Kidney (tissue), 14 donors: Measurements from ENCODE around the gene CARMIL3. TPM values are rescaled to one million over a fixed set of nuclear protein-coding genes. Genes with fewer than 3 reads are reported as not detected.
A peak's percentile ranks its signal among the peaks of the same experiment; 100 is the strongest.
"Not testable (repeated sequence)": the region's sequence is repeated elsewhere in the genome, so short reads cannot be mapped to it uniquely, and the experiment has no call there.

Source experiments
- DNase-seq, 5 donors: peaks; one replicate each; pipeline ENCODE4 v3.0.0-alpha.2; 2013 to 2020
- FAIRE-seq: peaks from 2 replicates; lab custom pipeline; 2012; peaks lifted over from hg19 to GRCh38; lab: Jason Lieb, UNC
- H3K27ac ChIP-seq, 2 donors: one replicate each; pipeline ENCODE4 v1.7.0; 2013; ENCODE audit warnings: low read depth in 2 of 2, low read length in 2 of 2, inconsistent platforms in 1 of 2
- H3K27me3 ChIP-seq: one replicate; pipeline ENCODE4 v1.7.1; 2013; ENCODE audit warnings: low read length, inconsistent platforms; ENCODE audit not compliant: control insufficient read depth, insufficient read depth
- H3K36me3 ChIP-seq, 3 donors: one replicate each; pipeline versions ENCODE4 v1.7.0 to v1.7.1; 2013; ENCODE audit warnings: low read length in 3 of 3, control low read depth in 1 of 3, inconsistent platforms in 1 of 3; ENCODE audit not compliant: insufficient read depth in 3 of 3, control insufficient read depth in 2 of 3
- H3K4me1 ChIP-seq, 3 donors: one replicate each; pipeline versions ENCODE4 v1.7.0 to v1.7.1; 2013; ENCODE audit warnings: low read length in 3 of 3, inconsistent platforms in 1 of 3, low read depth in 1 of 3; ENCODE audit not compliant: control insufficient read depth in 2 of 3, insufficient read depth in 2 of 3
- H3K4me3 ChIP-seq, 3 donors: one replicate each; pipeline versions ENCODE4 v1.7.0 to v1.8.1; 2013; ENCODE audit warnings: low read length in 3 of 3, control low read depth in 1 of 3, inconsistent platforms in 1 of 3
- H3K9ac ChIP-seq, 3 donors: one replicate each; pipeline versions ENCODE4 v1.7.0 to v1.7.1; 2013; ENCODE audit warnings: low read length in 3 of 3, control low read depth in 1 of 3, inconsistent platforms in 1 of 3
- H3K9me3 ChIP-seq, 3 donors: one replicate each; pipeline versions ENCODE4 v1.7.0 to v1.7.1; 2013; ENCODE audit warnings: low read length in 3 of 3, control low read depth in 1 of 3, inconsistent platforms in 1 of 3; ENCODE audit not compliant: control insufficient read depth in 2 of 3, insufficient read depth in 1 of 3
- CTCF ChIP-seq: IDR thresholded peaks from 3 replicates; pipeline ENCODE4 v1.5.1; 2012; ENCODE audit warnings: mild to moderate bottlenecking, moderate library complexity, borderline replicate concordance; ENCODE audit not compliant: insufficient read depth; ENCODE audit errors: extremely low read depth
- intact Hi-C: fragments of 100-400 bp; cut with DNase I; formaldehyde crosslinking; loops from one replicate; pipeline ENCODE4 v1.11.1; 2022
- polyA plus RNA-seq: library from polyadenylated mRNA; stranded (reverse); fragments of 350-450 nt; fragmentation: Illumina TruSeq; extraction: RNeasy Lipid Tissue Mini Kit (QIAGEN cat#74804); gene quantifications from one replicate; pipeline ENCODE4 v1.2.3, GENCODE V29; 2014; ENCODE audit warnings: low read depth, low replicate concordance; ENCODE audit not compliant: insufficient read depth
- total RNA-seq: library from RNA; stranded (reverse); fragmentation: NEBNext Ultra II Directional; extraction: Animal tissue kit (Norgen Biotek cat#: 25700); gene quantifications from one replicate; pipeline ENCODE4 v1.2.1, GENCODE V29; 2021
- donor health status: control.
- donor health status: control.
- donor health status: control.
- donor health status: control.
- donor health status: control.
- donor health status: DM: yes; HTN: yes; CAD: no.
- donor health status: Normal renal cell carcinoma (clear cell type).

The CARMIL3 gene
- total and polyA plus RNA-seq, 2 donors from 2014 or later: 1.4 to 1.5 TPM

DNA sequence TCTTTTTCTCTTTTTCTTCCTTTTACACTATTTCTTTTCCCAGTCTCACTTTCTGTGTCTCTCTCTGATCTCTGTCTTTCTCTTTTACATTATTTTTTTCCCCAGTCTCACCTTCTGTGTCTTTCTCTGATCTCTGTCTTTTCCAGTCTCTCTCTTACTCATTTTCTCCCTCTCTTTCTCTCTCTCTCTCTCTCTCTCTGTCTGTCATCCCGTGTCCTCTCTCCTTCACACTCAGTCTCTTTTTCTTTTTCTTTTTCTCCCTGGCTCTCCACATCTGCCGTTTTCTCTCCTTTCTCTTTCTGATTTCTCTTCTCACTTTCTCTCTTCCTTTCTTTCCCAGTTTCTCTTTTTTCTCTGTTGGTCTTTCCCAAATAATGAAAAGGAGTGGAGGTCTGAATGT lies 40.8 kb upstream of the CARMIL3 start:
- FAIRE-seq: no peak
- Histone ChIP-seq H3K9ac (no peak overlapping the region), H3K9me3 (no peaks in the 10 kb centered on the region), H3K4me1 (peaks cover 0 to 6% (median 0%) of the 10 kb centered on the region in 3 donors), H3K36me3 (no peaks in the 10 kb centered on the region), H3K4me3 (no peak overlapping the region), H3K27ac (no peak overlapping the region), H3K27me3 (no peaks in the 10 kb centered on the region)
- intact Hi-C loops: no loop called here
- no peak for DNase-seq
- TF ChIP-seq CTCF: no peak

- H3K36me3 ChIP-seq, H3K27ac ChIP-seq, FAIRE-seq, H3K4me1 ChIP-seq, H3K9me3 ChIP-seq, H3K9ac ChIP-seq, H3K27me3 ChIP-seq, DNase-seq, intact Hi-C loops, H3K4me3 ChIP-seq: not testable (repeated sequence)
Observed at GRCh38 chr14:24012726-24013273, 39.0 kb upstream of the CARMIL3 start.

GRCh38 chr14:24013654-24014514 lies 37.9 kb upstream of the CARMIL3 start:
- Histone ChIP-seq H3K9ac (no peak overlapping the region), H3K27me3 (no peaks in the 10 kb centered on the region), H3K9me3 (no peaks in the 10 kb centered on the region), H3K27ac (no peak overlapping the region), H3K36me3 (no peaks in the 10 kb centered on the region), H3K4me3 (peak overlapping the region in 1 of 3 donors; percentile 3), H3K4me1 (peaks cover 0 to 6% (median 0%) of the 10 kb centered on the region in 3 donors)
- intact Hi-C loops: no loop called here
- FAIRE-seq (peak; percentile 17), DNase-seq (peak in 4 of 5 donors; percentile 60 to 85 (median 73))
- TF ChIP-seq CTCF: peak; percentile 97

DNA sequence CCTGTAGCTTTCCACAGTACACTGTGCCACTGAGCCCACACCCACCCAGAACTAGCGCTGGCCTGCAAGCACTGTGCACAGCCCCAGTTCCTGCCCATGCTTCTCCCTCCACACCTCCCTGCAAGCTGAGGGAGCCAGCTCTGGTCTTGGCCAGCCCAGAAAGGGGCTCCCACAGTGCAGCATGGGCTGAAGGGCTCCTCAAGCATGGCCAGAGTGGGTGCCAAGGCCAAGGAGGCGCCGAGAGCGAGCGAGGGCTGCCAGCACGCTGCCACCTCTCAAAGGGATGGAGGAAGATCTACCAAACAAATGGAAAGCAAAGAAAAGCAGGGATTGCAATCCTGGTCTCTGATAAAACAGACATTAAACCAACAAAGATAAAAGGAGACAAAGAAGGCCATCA lies 36.1 kb upstream of the CARMIL3 start:
- H3K36me3 ChIP-seq, H3K4me3 ChIP-seq, H3K27ac ChIP-seq, DNase-seq, H3K9ac ChIP-seq, FAIRE-seq, H3K9me3 ChIP-seq, H3K27me3 ChIP-seq, H3K4me1 ChIP-seq: not testable (repeated sequence)
- intact Hi-C loops: loop anchor here (5.0 kb wide), 1 partner anchor 43 kb away; no protein-coding TSS in a partner anchor

DNA sequence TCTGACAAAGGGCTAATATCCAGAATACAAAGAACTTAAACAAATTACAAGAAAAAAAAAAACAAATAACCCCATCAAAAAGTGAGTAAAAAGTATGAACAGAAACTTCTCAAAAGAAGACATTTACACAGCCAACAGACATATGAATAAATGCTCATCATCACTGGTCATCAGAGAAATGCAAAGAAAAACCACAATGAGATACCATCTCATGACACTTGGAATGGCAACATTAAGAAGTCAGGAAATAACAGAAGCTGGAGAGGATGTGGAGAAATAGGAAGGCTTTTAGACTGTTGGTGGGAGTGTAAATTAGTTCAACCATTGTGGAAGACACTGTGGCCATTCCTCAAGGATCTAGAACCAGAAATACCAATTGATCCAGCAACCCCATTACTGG lies 32.8 kb upstream of the CARMIL3 start:
- H3K27ac ChIP-seq, H3K27me3 ChIP-seq, H3K4me1 ChIP-seq, DNase-seq, H3K9me3 ChIP-seq, FAIRE-seq, H3K9ac ChIP-seq, H3K4me3 ChIP-seq, H3K36me3 ChIP-seq: not testable (repeated sequence)
- intact Hi-C loops: loop anchor here (5.0 kb wide), 1 partner anchor 47 kb away; no protein-coding TSS in a partner anchor
